Endometrial microvascular endothelial cells (primary cell): ENCODE data around the gene ADH1A. TPM values are rescaled to one million over a fixed set of nuclear protein-coding genes. Genes with fewer than 3 reads are reported as not detected.
"Not testable (repeated sequence)": the region's sequence is repeated elsewhere in the genome, so short reads cannot be mapped to it uniquely, and the experiment has no call there.

Experiments
- in situ Hi-C: cut with HindIII; loops from 2 replicates; pipeline ENCODE4 v1.10.0; 2017; ENCODE audit warnings: low sequenced_read_pairs, low pct_unique_long_range_greater_than_20kb; ENCODE audit errors: inconsistent ontology term
- total RNA-seq: library from RNA; depleted of rRNA; stranded (reverse); fragments of >200 nt; gene quantifications from one replicate; pipeline ENCODE4 v1.2.3, GENCODE V29; 2015; ENCODE audit errors: inconsistent ontology term

Gene ADH1A
- total RNA-seq, 1 donor from 2014 or later, result not detected

- in situ Hi-C loops, result no loop called here
Observed at GRCh38 chr4:99293357-99293756, 2.6 kb upstream of the ADH1A start.

- in situ Hi-C loops, result no loop called here
Observed at GRCh38 chr4:99285387-99285786, 5.4 kb downstream of the ADH1A start.

GRCh38 chr4:99282731-99283130 is 8.1 kb downstream of the ADH1A start:
- in situ Hi-C loops, result no loop called here

- in situ Hi-C loops, result no loop called here
Observed at GRCh38 chr4:99281261-99281660, 9.5 kb downstream of the ADH1A start.

GRCh38 chr4:99276417-99276816 is 14.4 kb downstream of the ADH1A start:
- in situ Hi-C loops, result no loop called here

- in situ Hi-C loops, result no loop called here
Observed at GRCh38 chr4:99275885-99276284, 14.9 kb downstream of the ADH1A start.

- in situ Hi-C loops, result no loop called here
Observed at GRCh38 chr4:99275050-99275449, 15.7 kb downstream of the ADH1A start.

GRCh38 chr4:99273704-99274103 is 17.1 kb downstream of the ADH1A start:
- in situ Hi-C loops, result no loop called here

GRCh38 chr4:99264927-99265326 is 25.9 kb downstream of the ADH1A start:
- in situ Hi-C loops, result no loop called here

GRCh38 chr4:99252746-99253145 is 38.0 kb downstream of the ADH1A start:
- in situ Hi-C loops, result no loop called here

GRCh38 chr4:99248714-99249113 is 42.1 kb downstream of the ADH1A start:
- in situ Hi-C loops, result no loop called here

- in situ Hi-C loops, result no loop called here
Observed at GRCh38 chr4:99235955-99236354, 54.8 kb downstream of the ADH1A start.

- in situ Hi-C loops, result no loop called here
Observed at GRCh38 chr4:99234331-99235010, 56.3 kb downstream of the ADH1A start.

- in situ Hi-C loops, result not testable (repeated sequence)
Observed at GRCh38 chr4:99233397-99233796, 57.4 kb downstream of the ADH1A start.

GRCh38 chr4:99228706-99229105 is 62.1 kb downstream of the ADH1A start:
- in situ Hi-C loops, result not testable (repeated sequence)

GRCh38 chr4:99227646-99228045 is 63.1 kb downstream of the ADH1A start:
- in situ Hi-C loops, result not testable (repeated sequence)

Other genes starting within 250 kb of the ADH1A start
- 139 TPM for gene ADH5, start 202.2 kb downstream of the ADH1A start, total RNA-seq
- not detected for gene ADH4, start 146.7 kb downstream of the ADH1A start, total RNA-seq
- gene ADH6, start 71.7 kb downstream of the ADH1A start, total RNA-seq, result not detected
- not detected for gene ADH1B, start 30.4 kb upstream of the ADH1A start, total RNA-seq
- not detected for gene ADH1C, start 61.8 kb upstream of the ADH1A start, total RNA-seq
- gene ADH7, start 144.4 kb upstream of the ADH1A start, total RNA-seq, result not detected
- gene C4orf17, start 220.0 kb upstream of the ADH1A start, total RNA-seq, result not detected